H9 (cell line): ENCODE results near the gene PRR12. TPM values are rescaled to one million over a fixed set of nuclear protein-coding genes. Genes with fewer than 3 reads are reported as not detected.

Source experiments
- DNase-seq: peaks from one replicate; pipeline ENCODE4 v3.0.0-alpha.2; 2017
- H2AFZ ChIP-seq: one replicate; pipeline ENCODE4 v1.6.1; 2013; ENCODE audit warnings: mild to moderate bottlenecking, low read length, control low read depth, moderate library complexity
- H2AK5ac ChIP-seq: 2 replicates; pipeline ENCODE4 v1.6.1; 2013; ENCODE audit warnings: low read length, control low read depth, mixed read lengths; ENCODE audit not compliant: insufficient read length
- H2BK120ac ChIP-seq: one replicate; pipeline ENCODE4 v1.6.1; 2013; ENCODE audit warnings: low read depth, mild to moderate bottlenecking, low read length, control low read depth, inconsistent platforms; ENCODE audit not compliant: poor library complexity, severe bottlenecking
- H2BK12ac ChIP-seq: 2 replicates; pipeline ENCODE4 v1.6.1; 2013; ENCODE audit warnings: low read length, control low read depth, mixed read lengths, low read depth; ENCODE audit not compliant: insufficient read length
- H2BK15ac ChIP-seq: 2 replicates; pipeline ENCODE4 v1.6.1; 2013; ENCODE audit warnings: low read depth, low read length, control low read depth
- H2BK20ac ChIP-seq: one replicate; pipeline ENCODE4 v1.6.1; 2013; ENCODE audit warnings: low read depth, mild to moderate bottlenecking, low read length, control low read depth, inconsistent platforms; ENCODE audit not compliant: poor library complexity, severe bottlenecking
- H2BK5ac ChIP-seq: 2 replicates; pipeline ENCODE4 v1.6.1; 2013; ENCODE audit warnings: low read length, control low read depth, mixed read lengths; ENCODE audit not compliant: insufficient read length
- H3K14ac ChIP-seq: 2 replicates; pipeline ENCODE4 v1.6.1; 2013; ENCODE audit warnings: low read length, control low read depth; ENCODE audit not compliant: insufficient read depth
- H3K18ac ChIP-seq: 2 replicates; pipeline ENCODE4 v1.6.1; 2013; ENCODE audit warnings: low read depth, mild to moderate bottlenecking, mixed read lengths, low read length, control low read depth; ENCODE audit not compliant: insufficient read length
- H3K23ac ChIP-seq: 2 replicates; pipeline ENCODE4 v1.6.1; 2013; ENCODE audit warnings: low read length, control low read depth, mixed read lengths, low read depth; ENCODE audit not compliant: insufficient read length
- H3K23me2 ChIP-seq: 2 replicates; pipeline ENCODE4 v1.6.1; 2013; ENCODE audit warnings: low read depth, mild to moderate bottlenecking, mixed read lengths, low read length, control low read depth; ENCODE audit not compliant: insufficient read length, poor library complexity, severe bottlenecking
- H3K27ac ChIP-seq: 2 replicates; pipeline ENCODE4 v1.5.1; 2013; ENCODE audit warnings: low read length, control low read depth, mixed read lengths, low read depth; ENCODE audit not compliant: insufficient read length
- H3K27me3 ChIP-seq: 2 replicates; pipeline ENCODE4 v1.6.1; 2013; ENCODE audit warnings: low read length, control low read depth, inconsistent platforms; ENCODE audit not compliant: insufficient read depth
- H3K4ac ChIP-seq: 2 replicates; pipeline ENCODE4 v1.6.1; 2013; ENCODE audit warnings: low read depth, mild to moderate bottlenecking, control low read depth, inconsistent platforms, low read length, moderate library complexity
- H3K4me1 ChIP-seq: 2 replicates; pipeline ENCODE4 v1.6.1; 2013; ENCODE audit warnings: low read length, control low read depth, inconsistent platforms; ENCODE audit not compliant: insufficient read depth
- H3K4me2 ChIP-seq: 2 replicates; pipeline ENCODE4 v1.6.1; 2013; ENCODE audit warnings: low read length, control low read depth, mixed read lengths; ENCODE audit not compliant: insufficient read length, insufficient read depth
- H3K56ac ChIP-seq: 2 replicates; pipeline ENCODE4 v1.6.1; 2013; ENCODE audit warnings: low read depth, mild to moderate bottlenecking, mixed read lengths, low read length, control low read depth; ENCODE audit not compliant: insufficient read length
- H3K79me1 ChIP-seq: 2 replicates; pipeline ENCODE4 v1.6.1; 2013; ENCODE audit warnings: low read depth, mild to moderate bottlenecking, moderate library complexity, low read length, control low read depth, inconsistent platforms; ENCODE audit not compliant: insufficient read depth, poor library complexity, severe bottlenecking
- H3K79me2 ChIP-seq: 2 replicates; pipeline ENCODE4 v1.6.1; 2013; ENCODE audit warnings: low read length, control low read depth, inconsistent platforms; ENCODE audit not compliant: insufficient read depth
- H3K9ac ChIP-seq: 2 replicates; pipeline ENCODE4 v1.6.1; 2013; ENCODE audit warnings: low read length, control low read depth, mixed read lengths; ENCODE audit not compliant: insufficient read length; ENCODE audit errors: extremely low read depth
- H3K9me3 ChIP-seq: one replicate; pipeline ENCODE4 v1.6.1; 2013; ENCODE audit warnings: low read depth, low read length, inconsistent platforms; ENCODE audit not compliant: control insufficient read depth
- H3T11ph ChIP-seq: one replicate; pipeline ENCODE4 v1.6.1; 2013; ENCODE audit warnings: mild to moderate bottlenecking, low read length, control low read depth, inconsistent platforms
- H4K20me1 ChIP-seq: one replicate; pipeline ENCODE4 v1.6.1; 2013; ENCODE audit not compliant: control insufficient read depth, insufficient read length, insufficient read depth
- H4K5ac ChIP-seq: 2 replicates; pipeline ENCODE4 v1.6.1; 2013; ENCODE audit warnings: low read depth, mild to moderate bottlenecking, mixed read lengths, low read length, control low read depth; ENCODE audit not compliant: insufficient read length
- H4K8ac ChIP-seq: replicated peaks from 2 replicates; pipeline ENCODE4 v1.6.1; 2013; ENCODE audit warnings: low read length, control low read depth, mixed read lengths, low read depth; ENCODE audit not compliant: insufficient read length
- H4K91ac ChIP-seq: 2 replicates; pipeline ENCODE4 v1.6.1; 2013; ENCODE audit warnings: low read depth, mild to moderate bottlenecking, moderate library complexity, mixed read lengths, low read length, control low read depth; ENCODE audit not compliant: insufficient read length
- H3K27ac Mint-ChIP-seq, 3 experiments: 2 replicates in 2 of 3; 3 replicates in 1 of 3; pipeline ENCODE4 v1.8.0; 2020 to 2021; ENCODE audit warnings: mixed read lengths in 3 of 3, mild to moderate bottlenecking in 1 of 3, moderate library complexity in 1 of 3
- H3K27me3 Mint-ChIP-seq: 2 replicates; pipeline ENCODE4 v1.8.0; 2021; ENCODE audit warnings: low read depth, mild to moderate bottlenecking, moderate library complexity, mixed read lengths
- H3K36me3 Mint-ChIP-seq, 3 experiments: 2 replicates in 2 of 3; 3 replicates in 1 of 3; pipeline ENCODE4 v1.8.0; 2020 to 2021; ENCODE audit warnings: low read depth in 3 of 3, mixed read lengths in 3 of 3; ENCODE audit not compliant: insufficient read depth in 1 of 3
- H3K4me1 Mint-ChIP-seq, 2 experiments: 2 replicates each; pipeline ENCODE4 v1.8.0; 2020; ENCODE audit warnings: mixed read lengths in 2 of 2
- H3K4me3 Mint-ChIP-seq, 2 experiments: 2 replicates in 1 of 2; 3 replicates in 1 of 2; pipeline ENCODE4 v1.8.0; 2020 to 2021; ENCODE audit warnings: mild to moderate bottlenecking in 2 of 2, mixed read lengths in 2 of 2, moderate library complexity in 1 of 2
- H3K9me3 Mint-ChIP-seq, 2 experiments: 2 replicates in 1 of 2; 3 replicates in 1 of 2; pipeline ENCODE4 v1.8.0; 2020; ENCODE audit warnings: mild to moderate bottlenecking in 2 of 2, mixed read lengths in 2 of 2, moderate library complexity in 1 of 2
- CTCF ChIP-seq: fragments of 200-600 bp; sonication (generic); conservative IDR thresholded peaks from 3 replicates; pipeline ENCODE4 v1.8.0; 2021; ENCODE audit warnings: antibody characterized with exemption, mild to moderate bottlenecking
- WGBS: extraction: QIAGEN DNeasy Blood & Tissue Kit; methylation state at CpG from one replicate; pipeline ENCODE4 v1.1.7; 2013; ENCODE audit warnings: missing lambda C conversion rate, low lambda C conversion rate, mixed read lengths; ENCODE audit not compliant: insufficient read length; ENCODE audit errors: extremely low coverage; 5-methylcytosine and 5-hydroxymethylcytosine counted together
- total RNA-seq: library from RNA; stranded (reverse); gene quantifications from 2 replicates; pipeline ENCODE4 v1.2.1, GENCODE V29; 2021

The PRR12 gene
- total RNA-seq, 1 experiment from 2014 or later = 65.9 TPM

- Mint-ChIP-seq H3K9me3 (no peaks in the 10 kb centered on the region; a peak in 1 of 5 replicates), H3K36me3 (no peaks in the 10 kb centered on the region), H3K27me3 (no peaks in the 10 kb centered on the region), H3K27ac (peak overlapping the region in 1 of 3 experiments; percentile 91; a peak in 3 of 7 replicates), H3K4me1 (peaks cover 11 to 29% of the 10 kb centered on the region in 2 experiments), H3K4me3 (0 out of 5 replicates have a peak overlapping the region, but pooled peaks of 1 of the 2 experiments have one; percentile 63)
- Histone ChIP-seq H3K56ac (no peak overlapping the region), H3K4me2 (no peak overlapping the region), H3K27me3 (no peaks in the 10 kb centered on the region), H2BK120ac (no peak overlapping the region), H3K79me1 (no peaks in the 10 kb centered on the region), H3K14ac (no peak overlapping the region; the same call in none of the 2 replicates), H2BK15ac (no peak overlapping the region), H3K18ac (peak overlapping the region; percentile 48), H3K27ac (no peak overlapping the region), H2BK20ac (no peak overlapping the region), H3K23ac (no peak overlapping the region), H3K9me3 (no peaks in the 10 kb centered on the region), H4K20me1 (no peaks in the 10 kb centered on the region), H4K8ac (no peak overlapping the region), H2AFZ (no peak overlapping the region), H3K23me2 (peaks cover 7% of the 10 kb centered on the region), H2BK12ac (no peak overlapping the region), H3T11ph (no peak overlapping the region), H4K91ac (no peak overlapping the region), H2BK5ac (no peak overlapping the region), H3K4me1 (no peaks in the 10 kb centered on the region; the same call in 1 of the 2 replicates), H3K9ac (no peak overlapping the region), H2AK5ac (no peak overlapping the region), H3K4ac (no peak overlapping the region), H4K5ac (no peak overlapping the region), H3K79me2 (peaks cover 1% of the 10 kb centered on the region; the same call in 1 of the 2 replicates)
- TF ChIP-seq CTCF = no peak
- DNase-seq = peak; percentile 92
- WGBS = no CpG with 5 or more reads among the region's 8 CpGs
Measured at GRCh38 chr19:49585023-49585422, 6.0 kb upstream of the PRR12 start.
